SK-N-MC (cell line): ENCODE measurements around the gene DPYSL4.

ENCODE experiments used
- EZH2 ChIP-seq: fragments of 200-600 bp; sonication (generic); IDR thresholded peaks from one replicate; pipeline ENCODE4 v1.6.1; 2017; ENCODE audit warnings: antibody characterized with exemption
- FOXP2 ChIP-seq: optimal IDR thresholded peaks from 2 replicates; pipeline ENCODE3; 2011; ENCODE audit warnings: mild to moderate bottlenecking, moderate library complexity; ENCODE audit not compliant: insufficient read depth; ENCODE audit errors: extremely low read length, control extremely low read depth
- POLR2AphosphoS5 ChIP-seq: IDR thresholded peaks from 2 replicates; pipeline ENCODE4 v1.6.1; 2012; ENCODE audit warnings: mild to moderate bottlenecking, low read depth, low read length, borderline replicate concordance

- TF ChIP-seq POLR2AphosphoS5 (no peak), EZH2 (no peak), FOXP2 (no peak)
Measured at GRCh38 chr10:132152896-132153580, 33.7 kb upstream of the DPYSL4 start.
